Duodenal mucosa (tissue), 2 donors: Measurements from ENCODE around the gene UPK1B.

Experiments
- H3K27ac ChIP-seq: one replicate; pipeline ENCODE4 v1.7.0; 2013; ENCODE audit warnings: low read depth, low read length
- H3K27me3 ChIP-seq, 2 donors: one replicate each; pipeline ENCODE4 v1.7.0; 2013; ENCODE audit warnings: low read length in 2 of 2, control low read depth in 1 of 2; ENCODE audit not compliant: insufficient read depth in 2 of 2, control insufficient read depth in 1 of 2
- H3K36me3 ChIP-seq, 2 donors: one replicate each; pipeline ENCODE4 v1.7.0; 2013; ENCODE audit warnings: low read length in 2 of 2, control low read depth in 1 of 2; ENCODE audit not compliant: insufficient read depth in 2 of 2, control insufficient read depth in 1 of 2
- H3K4me1 ChIP-seq, 2 donors: one replicate each; pipeline ENCODE4 v1.7.0; 2013; ENCODE audit warnings: low read length in 2 of 2, control low read depth in 1 of 2; ENCODE audit not compliant: insufficient read depth in 2 of 2, control insufficient read depth in 1 of 2
- H3K4me3 ChIP-seq, 2 donors: one replicate each; pipeline ENCODE4 v1.7.0; 2013; ENCODE audit warnings: low read length in 2 of 2, low read depth in 1 of 2
- H3K9ac ChIP-seq, 2 donors: one replicate each; pipeline ENCODE4 v1.7.0; 2013; ENCODE audit warnings: low read length in 2 of 2, low read depth in 1 of 2
- H3K9me3 ChIP-seq, 2 donors: one replicate each; pipeline ENCODE4 v1.7.0; 2013; ENCODE audit warnings: low read length in 2 of 2, control low read depth in 1 of 2; ENCODE audit not compliant: control insufficient read depth in 1 of 2

UPK1B gene

DNA sequence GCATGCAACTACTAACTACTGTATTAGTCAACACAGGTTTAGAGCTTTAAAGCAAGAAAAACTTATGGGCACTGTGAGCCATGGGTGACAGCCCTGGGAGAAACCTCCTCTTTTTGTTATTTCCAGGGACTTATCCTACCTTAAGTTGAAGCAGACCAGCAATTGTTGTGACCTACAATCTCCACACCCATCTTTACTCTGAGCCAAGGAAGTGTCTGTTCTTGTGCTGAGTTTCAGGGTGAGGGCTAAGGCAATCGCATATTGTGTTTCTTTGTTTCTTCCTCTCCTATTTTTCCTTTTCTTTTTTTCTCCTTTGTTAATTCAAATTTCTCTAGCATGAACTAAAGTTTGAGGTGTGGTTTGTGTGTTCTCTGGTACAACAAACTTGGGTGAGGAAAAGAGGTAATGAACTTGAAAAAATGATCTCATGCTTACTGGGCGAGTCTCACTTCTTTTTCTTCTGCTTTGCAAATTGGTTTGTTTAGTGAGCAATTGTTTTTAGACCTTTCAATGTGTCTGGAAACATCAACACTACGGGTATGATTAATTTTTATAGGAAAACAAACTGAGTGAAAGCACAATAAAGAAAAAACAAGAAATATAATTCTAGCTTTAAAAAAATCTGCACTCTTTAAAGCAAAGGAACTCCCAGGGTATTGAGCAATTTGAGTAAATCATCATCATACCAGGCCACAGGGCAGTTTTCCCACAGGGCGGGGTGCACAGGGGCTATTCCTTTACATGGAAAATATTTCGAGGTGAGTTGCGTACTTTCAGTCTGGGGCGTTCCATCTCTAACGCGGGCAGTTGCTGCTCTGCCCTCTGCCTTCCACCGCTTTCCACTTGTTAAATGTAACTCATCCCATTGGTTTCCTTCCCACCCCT is 2.7 kb downstream of the UPK1B start:
- Histone ChIP-seq H3K27ac (no peak overlapping the region), H3K27me3 (no peaks in the 10 kb centered on the region), H3K36me3 (no peaks in the 10 kb centered on the region), H3K4me1 (no peaks in the 10 kb centered on the region), H3K4me3 (no peak overlapping the region), H3K9ac (no peak overlapping the region), H3K9me3 (no peaks in the 10 kb centered on the region)

DNA sequence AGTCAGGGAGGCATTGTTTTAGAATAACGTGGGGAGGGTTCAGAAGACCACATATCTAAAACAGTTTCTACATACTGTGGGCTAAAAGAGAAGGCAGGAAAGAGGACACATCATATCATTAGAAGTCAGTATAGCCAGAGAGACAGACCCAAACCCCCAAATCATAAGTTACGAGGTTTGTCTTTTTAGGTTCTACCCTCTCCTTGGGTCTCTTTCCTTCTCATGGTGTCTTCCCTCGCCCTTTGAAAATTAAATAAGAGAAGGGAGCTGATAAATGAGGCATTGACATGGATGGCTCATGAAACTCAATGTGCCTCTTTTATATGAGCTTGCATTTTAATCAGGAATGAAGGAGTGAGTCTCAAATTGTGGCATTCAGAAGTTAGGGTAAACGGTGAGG is 3.4 kb downstream of the UPK1B start:
- no peak overlapping the region for H3K4me3 ChIP-seq
- H3K4me1 ChIP-seq, result no peaks in the 10 kb centered on the region
- H3K36me3 ChIP-seq, result no peaks in the 10 kb centered on the region
- H3K9me3 ChIP-seq, result no peaks in the 10 kb centered on the region
- H3K9ac ChIP-seq, result no peak overlapping the region
- no peak overlapping the region for H3K27ac ChIP-seq
- H3K27me3 ChIP-seq, result no peaks in the 10 kb centered on the region

DNA sequence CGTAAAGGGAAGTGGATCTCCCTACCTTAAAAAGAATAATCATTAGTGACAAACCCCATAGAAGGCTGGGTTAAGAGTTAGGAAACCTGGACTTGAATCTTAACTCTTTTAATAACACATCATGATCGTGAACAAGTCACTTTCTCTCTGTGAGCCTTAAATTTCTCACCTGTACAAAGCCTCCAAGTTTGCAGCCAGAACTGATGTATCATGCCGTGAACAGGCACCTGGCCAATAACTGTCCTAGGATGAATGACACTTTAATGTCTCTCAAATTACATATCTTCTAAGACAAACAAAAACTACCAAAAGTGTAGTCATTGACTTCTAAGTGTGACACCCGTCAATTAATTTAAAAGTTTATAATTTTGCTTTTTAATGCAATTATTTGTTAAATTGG is 3.9 kb downstream of the UPK1B start:
- Histone ChIP-seq H3K9ac (no peak overlapping the region), H3K36me3 (no peaks in the 10 kb centered on the region), H3K27me3 (no peaks in the 10 kb centered on the region), H3K9me3 (no peaks in the 10 kb centered on the region), H3K4me1 (no peaks in the 10 kb centered on the region), H3K4me3 (no peak overlapping the region), H3K27ac (no peak overlapping the region)

DNA sequence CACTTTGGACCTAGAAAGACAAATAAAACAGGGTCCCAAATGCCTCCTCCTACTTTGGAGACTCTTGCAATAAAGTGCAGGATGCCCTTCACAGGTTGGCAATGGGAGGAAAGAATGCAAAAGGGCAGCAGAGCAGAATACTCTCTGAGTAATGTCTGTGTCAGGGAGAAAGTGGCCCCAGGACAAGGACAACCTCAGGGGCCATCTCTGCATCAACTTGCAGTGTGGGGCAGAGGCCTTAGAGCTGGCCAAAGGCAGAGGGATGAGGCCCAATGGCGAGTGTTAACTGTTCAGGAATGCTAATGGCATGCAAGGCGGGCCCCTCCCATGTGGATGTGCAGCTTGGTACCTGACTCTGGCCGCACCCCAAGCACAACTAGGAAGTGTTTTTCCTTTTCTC is 8.4 kb downstream of the UPK1B start:
- Histone ChIP-seq H3K9me3 (no peaks in the 10 kb centered on the region), H3K27me3 (no peaks in the 10 kb centered on the region), H3K27ac (no peak overlapping the region), H3K4me3 (no peak overlapping the region), H3K4me1 (peaks cover 0 to 7% of the 10 kb centered on the region in 2 donors), H3K36me3 (no peaks in the 10 kb centered on the region), H3K9ac (no peak overlapping the region)

DNA sequence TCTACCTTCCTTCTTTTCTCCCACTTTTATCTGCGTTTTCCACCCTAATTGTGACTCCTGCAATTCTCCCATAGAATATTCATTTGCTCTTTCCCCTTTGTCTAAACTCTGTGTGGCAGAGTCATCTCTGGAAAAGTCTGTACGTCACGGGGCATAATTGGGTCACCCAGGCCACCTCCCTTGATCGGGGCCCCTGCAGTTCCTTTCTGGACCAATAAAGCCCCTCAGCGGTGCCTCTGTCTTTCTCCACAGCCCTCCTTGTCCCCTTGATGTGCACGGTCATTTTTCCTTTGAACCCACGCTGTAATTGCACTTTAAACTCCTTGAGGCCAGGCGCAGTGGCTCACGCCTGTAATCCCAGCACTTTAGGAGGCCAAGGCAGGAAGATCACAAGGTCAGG is 10.7 kb downstream of the UPK1B start:
- no peaks in the 10 kb centered on the region for H3K9me3 ChIP-seq
- H3K27me3 ChIP-seq, result no peaks in the 10 kb centered on the region
- no peak overlapping the region for H3K9ac ChIP-seq
- H3K36me3 ChIP-seq, result no peaks in the 10 kb centered on the region
- peaks cover 0 to 7% of the 10 kb centered on the region in 2 donors for H3K4me1 ChIP-seq
- H3K27ac ChIP-seq, result no peak overlapping the region
- no peak overlapping the region for H3K4me3 ChIP-seq

DNA sequence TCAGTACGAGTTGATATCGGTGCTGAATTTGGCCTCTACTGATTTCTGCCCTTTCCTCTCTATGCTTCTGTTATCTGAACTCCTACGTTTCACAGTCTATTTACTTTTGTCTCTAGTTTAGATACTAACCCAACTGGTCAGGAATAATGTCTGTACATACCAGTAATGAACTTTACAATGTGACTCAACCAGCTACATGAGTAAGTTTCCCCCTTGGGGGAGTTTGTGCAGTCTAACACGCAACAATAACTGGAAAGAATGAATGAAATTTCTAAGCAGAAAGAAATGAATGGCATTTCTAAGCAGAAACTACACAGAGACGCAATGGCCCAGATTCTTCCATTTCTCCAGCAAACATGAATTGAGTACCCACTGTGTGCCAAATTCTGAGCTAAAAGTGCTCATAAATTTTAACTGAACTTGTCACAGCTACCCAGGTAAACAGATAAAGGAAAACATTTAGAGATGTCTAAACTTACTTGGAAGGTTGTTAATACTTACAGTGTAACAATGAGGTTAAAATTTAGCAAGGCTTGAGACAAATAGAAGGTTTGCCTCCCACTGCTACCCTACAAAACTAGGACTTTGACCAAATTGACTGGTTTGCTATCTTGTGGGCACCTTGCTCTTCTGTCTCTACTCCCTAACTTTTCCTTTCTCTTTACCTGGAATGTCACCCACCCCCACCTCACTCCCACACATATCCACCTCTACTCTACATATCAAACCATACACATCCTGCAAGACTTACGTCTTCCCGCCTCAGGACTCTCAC is 11.6 kb downstream of the UPK1B start:
- H3K4me3 ChIP-seq, result no peak overlapping the region
- H3K27ac ChIP-seq, result no peak overlapping the region
- H3K27me3 ChIP-seq, result no peaks in the 10 kb centered on the region
- H3K9me3 ChIP-seq, result no peaks in the 10 kb centered on the region
- no peaks in the 10 kb centered on the region for H3K36me3 ChIP-seq
- peaks cover 0 to 7% of the 10 kb centered on the region in 2 donors for H3K4me1 ChIP-seq
- no peak overlapping the region for H3K9ac ChIP-seq

DNA sequence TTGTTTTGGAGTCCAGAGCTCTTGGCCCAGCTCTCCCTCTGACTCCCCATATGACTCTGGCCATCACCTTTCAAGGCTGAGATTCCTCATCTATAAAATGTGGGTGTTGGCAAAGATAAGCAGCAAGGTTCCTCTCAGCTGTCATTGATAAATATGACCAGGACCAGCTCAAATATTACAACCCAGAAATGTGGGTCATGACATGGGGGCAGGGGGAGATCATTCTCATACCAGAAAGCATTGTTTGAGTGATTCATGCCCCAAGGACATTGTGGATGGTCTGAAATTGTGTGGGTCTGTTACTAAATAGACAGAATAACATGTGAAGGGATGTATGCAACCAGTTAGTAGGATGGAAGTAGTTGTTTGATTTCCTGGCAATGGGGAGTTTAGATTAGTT is 13.9 kb downstream of the UPK1B start:
- peaks cover 0 to 7% of the 10 kb centered on the region in 2 donors for H3K4me1 ChIP-seq
- H3K27me3 ChIP-seq, result no peaks in the 10 kb centered on the region
- H3K4me3 ChIP-seq, result no peak overlapping the region
- no peak overlapping the region for H3K9ac ChIP-seq
- H3K36me3 ChIP-seq, result no peaks in the 10 kb centered on the region
- no peak overlapping the region for H3K27ac ChIP-seq
- H3K9me3 ChIP-seq, result no peaks in the 10 kb centered on the region

DNA sequence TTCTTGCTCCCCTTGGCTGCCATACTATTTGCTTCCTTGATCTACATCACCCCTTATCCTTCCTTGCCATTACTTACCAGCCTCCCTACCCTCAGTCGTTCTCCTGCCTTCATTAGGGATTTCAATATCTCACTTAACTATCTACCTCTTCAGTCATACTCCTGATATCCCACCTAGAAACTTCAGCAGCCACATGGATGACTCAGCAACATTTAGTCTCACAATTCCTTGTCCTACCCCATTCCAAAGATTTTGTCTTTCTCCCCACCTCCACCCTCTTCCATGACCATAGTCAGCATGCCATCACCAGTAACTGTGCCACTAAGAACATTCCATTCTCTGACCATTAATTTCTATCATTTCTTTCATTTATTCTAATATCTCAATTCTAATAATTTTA is 18.4 kb downstream of the UPK1B start:
- no peak overlapping the region for H3K27ac ChIP-seq
- H3K9me3 ChIP-seq, result no peaks in the 10 kb centered on the region
- H3K9ac ChIP-seq, result no peak overlapping the region
- no peaks in the 10 kb centered on the region for H3K27me3 ChIP-seq
- no peaks in the 10 kb centered on the region for H3K36me3 ChIP-seq
- no peak overlapping the region for H3K4me3 ChIP-seq
- no peaks in the 10 kb centered on the region for H3K4me1 ChIP-seq

DNA sequence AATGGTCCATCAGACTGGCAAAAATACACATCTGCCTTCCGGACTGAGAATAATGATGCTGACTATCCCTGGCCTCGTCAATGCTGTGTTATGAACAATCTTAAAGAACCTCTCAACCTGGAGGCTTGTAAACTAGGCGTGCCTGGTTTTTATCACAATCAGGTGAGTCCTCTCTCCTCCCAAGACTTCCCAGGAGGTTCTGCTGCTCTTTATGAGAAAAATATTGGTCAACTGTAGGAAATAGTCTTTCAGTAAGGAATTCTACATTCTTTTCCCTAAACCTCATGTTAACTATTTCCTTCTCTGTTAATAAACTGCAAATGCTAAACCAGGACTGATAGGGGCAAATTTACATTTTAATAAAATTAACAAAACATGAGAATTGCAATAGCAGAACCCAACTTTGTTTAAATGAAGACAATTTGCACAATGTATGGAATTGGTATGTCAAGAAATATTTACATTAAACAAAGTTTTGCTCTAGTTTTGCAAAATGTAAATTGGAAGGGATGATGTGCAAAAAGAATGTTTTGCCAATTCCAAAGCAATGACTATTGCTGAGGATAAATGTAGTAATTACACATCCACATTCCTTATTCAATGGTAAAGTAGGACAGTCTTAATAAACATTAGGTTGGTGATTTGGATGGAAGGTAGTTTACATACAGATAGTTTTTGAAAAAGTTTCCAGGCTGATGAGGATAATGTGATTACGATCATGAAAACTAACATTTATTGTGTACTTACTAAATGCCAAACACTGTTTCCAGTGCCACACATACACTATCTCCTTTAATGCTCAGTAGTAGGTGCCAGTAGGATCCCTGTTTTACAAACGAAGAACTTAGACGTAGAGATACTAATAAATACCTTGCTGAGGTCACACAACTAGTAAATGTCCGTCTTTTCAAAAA is 21.1 kb downstream of the UPK1B start:
- Histone ChIP-seq H3K4me1 (no peaks in the 10 kb centered on the region), H3K4me3 (no peak overlapping the region), H3K9me3 (no peaks in the 10 kb centered on the region), H3K27ac (no peak overlapping the region), H3K36me3 (no peaks in the 10 kb centered on the region), H3K27me3 (no peaks in the 10 kb centered on the region), H3K9ac (no peak overlapping the region)

DNA sequence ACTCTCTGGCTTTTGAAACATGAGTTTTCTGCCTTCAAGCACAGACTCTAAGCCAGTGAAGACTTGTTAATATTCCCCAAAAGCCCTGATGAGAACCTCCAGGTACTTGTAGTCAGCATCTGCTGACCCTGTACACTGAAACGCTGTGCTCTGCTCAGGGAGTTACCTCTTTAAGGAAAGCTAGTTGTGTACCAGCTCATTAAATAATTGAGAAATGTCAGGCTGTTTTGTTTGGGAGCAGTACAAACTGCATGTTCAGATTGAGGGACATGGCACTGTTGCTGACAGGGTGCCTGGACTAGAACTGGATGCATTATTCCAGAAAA is 21.7 kb downstream of the UPK1B start:
- Histone ChIP-seq H3K27me3 (no peaks in the 10 kb centered on the region), H3K4me3 (no peak overlapping the region), H3K27ac (no peak overlapping the region), H3K36me3 (no peaks in the 10 kb centered on the region), H3K9me3 (no peaks in the 10 kb centered on the region), H3K4me1 (no peaks in the 10 kb centered on the region), H3K9ac (no peak overlapping the region)
